Measurements from ENCODE around the gene PAN2.
"Not testable (repeated sequence)": the region's sequence is repeated elsewhere in the genome, so short reads cannot be mapped to it uniquely, and the experiment has no call there.

PAN2 gene

DNA sequence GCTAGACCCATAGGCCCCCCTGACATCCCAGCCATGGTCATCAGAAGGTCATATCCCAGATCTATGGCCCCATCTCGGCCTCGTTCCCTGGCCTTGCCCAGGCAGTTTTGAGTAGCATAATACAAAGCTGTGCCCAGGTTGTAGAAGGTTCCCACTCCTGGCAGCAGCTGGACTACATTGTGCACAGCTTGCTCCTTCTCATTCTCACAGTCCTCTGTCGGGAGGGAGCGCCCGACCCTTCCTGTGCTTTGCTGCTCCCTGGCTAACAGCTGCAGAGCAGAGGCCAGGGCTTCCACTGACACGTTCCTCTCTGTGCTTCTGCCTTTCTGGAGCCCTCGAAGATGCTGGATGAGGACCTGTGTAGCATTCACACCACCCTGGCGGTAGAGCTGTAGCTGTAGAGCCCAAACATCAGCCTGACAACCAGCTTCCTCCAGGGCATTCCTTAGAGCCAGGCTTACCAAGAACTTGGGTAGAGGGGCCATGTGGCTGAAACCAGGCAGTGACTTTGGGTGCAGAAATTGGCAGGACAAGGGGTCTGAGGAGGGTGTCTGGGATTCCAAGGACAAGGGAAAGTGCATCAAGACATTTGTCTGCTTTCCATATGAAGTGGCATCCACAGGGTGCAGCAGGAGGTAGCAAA, 27.8 kb upstream of the PAN2 start:
- no peaks in the 10 kb centered on the region for H3K36me3 ChIP-seq (ENCODE audit: control insufficient read depth, insufficient read depth, low read length)
- no peak overlapping the region for H3K27ac ChIP-seq (ENCODE audit: low read length)
- no CpG with 5 or more reads among the region's 8 CpGs for WGBS (ENCODE audit: insufficient coverage, insufficient read length)
- no peaks in the 10 kb centered on the region for H3K27me3 ChIP-seq (ENCODE audit: control insufficient read depth, insufficient read depth, low read length)
- H3K9me3 ChIP-seq (ENCODE audit: control insufficient read depth, insufficient read depth, low read length), result no peaks in the 10 kb centered on the region
- 0 out of 2 replicates have a peak, but pooled peaks cover 1% of the 10 kb centered on the region for H3K4me1 ChIP-seq (ENCODE audit: control insufficient read depth, insufficient read depth, low read length)
- no peak for DNase-seq (ENCODE audit: low read depth, low spot score)
- H3K4me3 ChIP-seq (ENCODE audit: low read length), result no peak overlapping the region

DNA sequence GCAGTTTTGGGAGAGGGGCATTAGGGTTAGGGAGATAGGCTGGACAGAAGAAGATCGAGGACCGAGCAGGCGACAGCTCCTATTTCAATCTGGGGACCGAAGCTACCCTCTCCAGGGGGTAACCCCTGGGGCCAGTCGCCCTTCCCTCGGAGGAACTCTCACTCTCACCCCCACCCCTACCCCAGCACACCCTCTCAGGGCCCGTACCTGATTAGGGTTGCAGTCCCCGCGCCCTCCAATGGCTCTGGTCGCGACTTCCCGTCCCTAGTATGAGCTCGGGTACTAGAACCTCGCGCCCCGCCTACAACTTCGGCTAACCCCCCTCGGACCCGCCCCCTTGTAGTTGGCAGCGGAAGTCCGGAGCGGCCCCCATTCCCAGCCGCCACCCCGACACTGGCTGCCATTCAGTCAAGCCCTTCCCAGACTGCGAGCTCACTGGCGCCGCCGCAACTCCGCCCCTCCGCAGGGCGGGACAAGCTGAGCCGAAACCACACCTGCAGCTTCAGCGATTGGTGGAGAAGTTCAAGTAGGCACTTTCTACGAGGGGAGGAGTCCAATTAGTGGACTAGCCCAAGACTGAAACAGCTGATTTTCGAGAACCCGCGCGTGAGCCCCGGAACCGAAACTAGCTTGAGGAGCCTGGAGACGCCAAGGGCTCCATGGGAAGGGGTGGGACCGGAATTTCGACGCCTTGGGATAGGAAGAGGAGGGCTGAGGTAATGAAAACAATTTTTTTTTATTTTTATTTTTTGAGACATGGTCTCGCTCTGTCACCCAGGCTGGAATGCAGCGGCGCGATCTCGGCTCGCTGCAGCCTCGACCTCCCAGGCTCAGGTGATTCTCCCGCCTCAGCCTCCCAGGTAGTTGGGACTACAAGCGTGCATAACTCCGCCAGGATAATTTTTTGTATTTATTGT, 26.3 kb upstream of the PAN2 start, which contains the start of gene STAT2:
TSS of gene STAT2 (minus strand) at position 257 of the 917 bp plus-strand sequence. CDS start 3,536 bp downstream, outside the sequence.
- Histone ChIP-seq H3K4me1 (ENCODE audit: control insufficient read depth, insufficient read depth, low read length) (0 out of 2 replicates have a peak, but pooled peaks cover 1% of the 10 kb centered on the region), H3K4me3 (ENCODE audit: low read length) (peak within 1 kb of the TSS; percentile 88), H3K9me3 (ENCODE audit: control insufficient read depth, insufficient read depth, low read length) (no peaks in the 10 kb centered on the region), H3K36me3 (ENCODE audit: control insufficient read depth, insufficient read depth, low read length) (peaks cover 12% of the 10 kb centered on the region; the same call in 1 of the 2 replicates), H3K27me3 (ENCODE audit: control insufficient read depth, insufficient read depth, low read length) (no peaks in the 10 kb centered on the region), H3K27ac (ENCODE audit: low read length) (no peak within 1 kb of the TSS)
- no CpG with 5 or more reads among the region's 54 CpGs for WGBS (ENCODE audit: insufficient coverage, insufficient read length)
- peak; percentile 99 for DNase-seq (ENCODE audit: low read depth, low spot score)

DNA sequence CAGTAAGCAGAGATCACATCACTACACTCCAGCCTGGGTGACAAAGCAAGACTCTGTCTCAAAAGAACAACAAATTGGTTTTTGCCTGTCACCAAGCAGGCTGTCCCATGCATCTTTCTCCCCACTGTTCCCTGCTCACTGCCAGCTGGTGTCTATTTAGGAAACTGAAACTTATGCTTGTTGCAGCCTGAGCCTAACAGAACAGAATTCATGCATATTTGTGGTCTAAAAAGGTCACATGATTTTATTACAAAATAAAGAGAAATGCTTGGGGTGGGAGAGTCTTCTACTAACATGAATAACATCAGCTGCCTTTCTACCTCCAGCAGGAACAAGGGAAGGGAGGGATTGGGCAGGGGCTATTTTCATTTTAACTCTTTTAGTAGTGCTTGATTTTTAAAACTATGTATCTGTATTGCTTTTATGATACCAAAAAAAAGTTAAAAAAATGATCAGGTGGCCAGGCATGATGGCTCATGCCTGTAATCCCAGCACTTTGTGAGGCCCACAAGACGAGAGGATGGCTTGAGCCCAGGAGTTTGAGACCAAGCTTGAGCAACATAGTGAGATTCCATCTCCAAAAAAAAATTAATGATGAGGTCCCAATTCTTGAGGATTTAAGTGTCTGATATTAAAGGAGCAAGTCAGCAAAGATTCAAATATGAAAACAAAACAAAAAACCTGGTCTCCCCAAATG, 25.2 kb upstream of the PAN2 start:
- no peaks in the 10 kb centered on the region for H3K9me3 ChIP-seq (ENCODE audit: control insufficient read depth, insufficient read depth, low read length)
- H3K4me3 ChIP-seq (ENCODE audit: low read length), result peak overlapping the region; percentile 88; the same call in 1 of the 2 replicates
- DNase-seq (ENCODE audit: low read depth, low spot score), result no peak
- H3K27me3 ChIP-seq (ENCODE audit: control insufficient read depth, insufficient read depth, low read length), result no peaks in the 10 kb centered on the region
- H3K27ac ChIP-seq (ENCODE audit: low read length), result no peak overlapping the region
- WGBS (ENCODE audit: insufficient coverage, insufficient read length), result no CpG with 5 or more reads among the region's 1 CpG
- H3K4me1 ChIP-seq (ENCODE audit: control insufficient read depth, insufficient read depth, low read length), result 0 out of 2 replicates have a peak, but pooled peaks cover 1% of the 10 kb centered on the region
- H3K36me3 ChIP-seq (ENCODE audit: control insufficient read depth, insufficient read depth, low read length), result peaks cover 21% of the 10 kb centered on the region; the same call in 1 of the 2 replicates

DNA sequence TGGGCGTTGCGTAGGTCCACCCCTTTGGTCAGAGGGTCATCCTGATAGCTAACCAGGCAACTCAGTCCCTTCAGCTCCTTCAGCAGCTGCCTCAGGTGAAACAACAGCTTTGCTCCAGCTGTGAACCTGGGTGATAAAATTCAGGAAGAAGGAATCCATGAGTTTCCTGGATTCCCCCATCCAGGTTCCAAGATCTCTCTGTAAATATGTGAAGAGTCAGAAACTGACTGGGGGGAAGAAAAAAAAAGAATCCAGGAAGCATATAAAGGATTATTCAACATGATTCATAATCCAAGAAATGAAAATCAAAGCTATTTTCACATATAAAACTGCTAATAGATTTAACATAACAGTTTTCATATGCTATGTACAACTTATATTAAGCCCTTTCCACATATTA, 17.5 kb upstream of the PAN2 start:
- no peak overlapping the region for H3K4me3 ChIP-seq (ENCODE audit: low read length)
- H3K4me1 ChIP-seq (ENCODE audit: control insufficient read depth, insufficient read depth, low read length), result no peaks in the 10 kb centered on the region
- H3K9me3 ChIP-seq (ENCODE audit: control insufficient read depth, insufficient read depth, low read length), result no peaks in the 10 kb centered on the region
- H3K36me3 ChIP-seq (ENCODE audit: control insufficient read depth, insufficient read depth, low read length), result peaks cover 39% of the 10 kb centered on the region
- no peaks in the 10 kb centered on the region for H3K27me3 ChIP-seq (ENCODE audit: control insufficient read depth, insufficient read depth, low read length)
- H3K27ac ChIP-seq (ENCODE audit: low read length), result no peak overlapping the region
- WGBS (ENCODE audit: insufficient coverage, insufficient read length), result no CpG with 5 or more reads among the region's 2 CpGs
- DNase-seq (ENCODE audit: low read depth, low spot score), result no peak

DNA sequence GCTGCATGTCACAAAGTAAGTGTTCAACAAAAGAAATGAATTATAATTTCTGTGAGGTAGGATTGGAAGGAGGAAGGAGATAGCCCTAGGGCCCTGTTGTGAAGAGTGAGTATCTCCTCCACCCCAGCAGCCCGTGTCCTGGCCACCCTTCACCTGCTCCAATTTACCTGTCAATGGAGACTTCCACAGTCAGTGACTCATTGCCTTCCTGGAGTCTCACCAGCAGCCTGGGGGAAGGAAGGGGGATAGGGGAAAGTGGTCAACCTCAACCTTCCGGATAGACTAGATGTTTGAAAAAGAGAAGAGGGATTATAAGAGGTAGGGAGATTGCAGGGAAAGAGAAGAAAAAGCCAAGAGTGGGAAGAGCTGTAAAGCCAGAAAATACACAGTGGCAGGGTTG, 16.9 kb upstream of the PAN2 start:
- no peak overlapping the region for H3K27ac ChIP-seq (ENCODE audit: low read length)
- WGBS (ENCODE audit: insufficient coverage, insufficient read length), result no CpG with 5 or more reads among the region's 2 CpGs
- no peak overlapping the region for H3K4me3 ChIP-seq (ENCODE audit: low read length)
- H3K36me3 ChIP-seq (ENCODE audit: control insufficient read depth, insufficient read depth, low read length), result peaks cover 32% of the 10 kb centered on the region
- DNase-seq (ENCODE audit: low read depth, low spot score), result no peak
- no peaks in the 10 kb centered on the region for H3K9me3 ChIP-seq (ENCODE audit: control insufficient read depth, insufficient read depth, low read length)
- no peaks in the 10 kb centered on the region for H3K4me1 ChIP-seq (ENCODE audit: control insufficient read depth, insufficient read depth, low read length)
- no peaks in the 10 kb centered on the region for H3K27me3 ChIP-seq (ENCODE audit: control insufficient read depth, insufficient read depth, low read length)

DNA sequence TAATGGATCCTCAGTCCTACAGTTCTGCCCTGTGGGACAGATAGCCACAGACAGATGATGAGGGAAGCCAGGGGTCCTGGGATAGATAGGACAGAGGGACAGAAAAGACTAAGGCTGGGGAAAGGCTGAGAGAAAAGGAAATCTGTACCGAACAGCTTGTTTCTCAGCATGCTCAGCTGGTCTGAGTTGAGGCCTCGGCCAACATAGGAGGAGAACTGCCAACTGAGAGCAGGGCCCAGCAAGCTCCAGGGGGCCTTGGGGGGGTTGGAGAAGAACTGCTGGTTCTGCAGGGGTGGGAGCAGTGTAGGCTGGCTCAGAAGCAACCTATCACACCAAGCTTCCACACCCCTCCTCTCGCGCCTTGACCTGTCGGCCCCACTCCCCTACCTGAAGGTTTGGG, 15.0 kb upstream of the PAN2 start:
- no peak for DNase-seq (ENCODE audit: low read depth, low spot score)
- Histone ChIP-seq H3K27ac (ENCODE audit: low read length) (no peak overlapping the region), H3K4me1 (ENCODE audit: control insufficient read depth, insufficient read depth, low read length) (no peaks in the 10 kb centered on the region), H3K27me3 (ENCODE audit: control insufficient read depth, insufficient read depth, low read length) (no peaks in the 10 kb centered on the region), H3K36me3 (ENCODE audit: control insufficient read depth, insufficient read depth, low read length) (peaks cover 19% of the 10 kb centered on the region), H3K4me3 (ENCODE audit: low read length) (no peak overlapping the region), H3K9me3 (ENCODE audit: control insufficient read depth, insufficient read depth, low read length) (no peaks in the 10 kb centered on the region)
- WGBS (ENCODE audit: insufficient coverage, insufficient read length), result no CpG with 5 or more reads among the region's 5 CpGs

DNA sequence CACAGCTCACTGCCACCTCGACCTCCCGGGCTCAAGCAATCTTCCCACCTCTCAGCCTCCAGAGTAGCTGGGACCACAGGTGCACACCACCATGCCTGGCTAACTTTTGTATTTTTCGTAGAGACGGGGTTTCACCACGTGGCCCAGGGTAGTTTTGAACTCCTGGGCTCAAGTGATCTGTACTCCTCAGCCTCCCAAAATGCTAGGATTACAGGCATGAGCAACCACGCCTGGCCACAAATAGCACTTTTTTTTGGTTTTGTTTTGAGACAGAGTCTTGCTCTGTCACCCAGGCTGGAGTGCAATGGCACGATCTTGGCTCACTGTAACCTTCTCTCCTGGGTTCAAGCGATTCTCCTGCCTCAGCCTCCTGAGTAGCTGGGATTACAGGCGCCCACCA, 13.5 kb upstream of the PAN2 start:
- not testable (repeated sequence) for DNase-seq (ENCODE audit: low read depth, low spot score); H3K27ac ChIP-seq (ENCODE audit: low read length); H3K4me3 ChIP-seq (ENCODE audit: low read length); H3K27me3 ChIP-seq (ENCODE audit: control insufficient read depth, insufficient read depth, low read length); H3K4me1 ChIP-seq (ENCODE audit: control insufficient read depth, insufficient read depth, low read length); H3K9me3 ChIP-seq (ENCODE audit: control insufficient read depth, insufficient read depth, low read length)
- H3K36me3 ChIP-seq (ENCODE audit: control insufficient read depth, insufficient read depth, low read length), result peaks cover 28% of the 10 kb centered on the region
- WGBS (ENCODE audit: insufficient coverage, insufficient read length), result no CpG with 5 or more reads among the region's 9 CpGs

DNA sequence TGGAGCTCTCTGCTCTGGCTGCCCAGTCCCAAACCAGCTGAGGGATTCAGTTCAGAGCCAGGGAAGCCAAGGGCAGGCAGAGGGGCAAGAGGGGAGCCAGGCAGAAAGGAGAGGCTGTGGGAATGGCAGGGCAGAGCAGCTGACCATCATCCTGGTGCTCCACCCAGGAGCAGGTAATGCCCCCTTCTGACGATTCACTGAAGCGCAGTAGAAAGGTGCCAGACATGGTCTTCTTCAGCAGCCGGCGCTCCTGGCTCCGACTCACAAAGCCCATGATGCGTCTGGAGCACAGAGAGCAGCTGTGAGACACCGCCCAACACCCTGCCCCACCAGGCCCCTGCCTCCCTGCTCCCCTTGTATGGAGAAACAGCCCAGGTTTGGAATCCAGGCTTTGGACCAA, 12.9 kb upstream of the PAN2 start:
- H3K4me3 ChIP-seq (ENCODE audit: low read length), result no peak overlapping the region
- DNase-seq (ENCODE audit: low read depth, low spot score), result no peak
- no peaks in the 10 kb centered on the region for H3K27me3 ChIP-seq (ENCODE audit: control insufficient read depth, insufficient read depth, low read length)
- H3K27ac ChIP-seq (ENCODE audit: low read length), result no peak overlapping the region
- WGBS (ENCODE audit: insufficient coverage, insufficient read length), result no CpG with 5 or more reads among the region's 7 CpGs
- peaks cover 28% of the 10 kb centered on the region for H3K36me3 ChIP-seq (ENCODE audit: control insufficient read depth, insufficient read depth, low read length)
- H3K4me1 ChIP-seq (ENCODE audit: control insufficient read depth, insufficient read depth, low read length), result no peaks in the 10 kb centered on the region
- no peaks in the 10 kb centered on the region for H3K9me3 ChIP-seq (ENCODE audit: control insufficient read depth, insufficient read depth, low read length)

DNA sequence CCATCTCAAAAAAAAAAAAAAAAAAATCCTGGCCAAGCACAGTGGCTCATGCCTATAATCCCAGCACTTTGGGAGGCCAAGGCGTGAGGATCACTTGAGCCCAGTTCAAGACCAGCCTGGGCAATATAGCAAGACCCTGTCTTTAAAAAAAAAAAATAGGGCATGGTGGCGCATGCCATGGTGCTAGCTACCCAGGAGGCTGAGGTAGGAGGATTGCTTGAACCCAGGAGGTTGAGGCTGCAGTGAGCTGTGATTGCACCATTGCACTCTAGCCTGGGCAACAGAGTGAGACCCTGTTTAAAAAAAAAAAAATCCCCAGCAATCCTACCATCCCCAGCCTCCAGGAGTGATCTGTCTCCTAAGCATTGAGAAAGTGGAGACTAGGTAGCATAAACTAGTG, 8.5 kb upstream of the PAN2 start:
- not testable (repeated sequence) for H3K36me3 ChIP-seq (ENCODE audit: control insufficient read depth, insufficient read depth, low read length); H3K4me1 ChIP-seq (ENCODE audit: control insufficient read depth, insufficient read depth, low read length); DNase-seq (ENCODE audit: low read depth, low spot score); H3K27ac ChIP-seq (ENCODE audit: low read length); H3K27me3 ChIP-seq (ENCODE audit: control insufficient read depth, insufficient read depth, low read length); H3K9me3 ChIP-seq (ENCODE audit: control insufficient read depth, insufficient read depth, low read length); H3K4me3 ChIP-seq (ENCODE audit: low read length)
- no CpG with 5 or more reads among the region's 2 CpGs for WGBS (ENCODE audit: insufficient coverage, insufficient read length)

DNA sequence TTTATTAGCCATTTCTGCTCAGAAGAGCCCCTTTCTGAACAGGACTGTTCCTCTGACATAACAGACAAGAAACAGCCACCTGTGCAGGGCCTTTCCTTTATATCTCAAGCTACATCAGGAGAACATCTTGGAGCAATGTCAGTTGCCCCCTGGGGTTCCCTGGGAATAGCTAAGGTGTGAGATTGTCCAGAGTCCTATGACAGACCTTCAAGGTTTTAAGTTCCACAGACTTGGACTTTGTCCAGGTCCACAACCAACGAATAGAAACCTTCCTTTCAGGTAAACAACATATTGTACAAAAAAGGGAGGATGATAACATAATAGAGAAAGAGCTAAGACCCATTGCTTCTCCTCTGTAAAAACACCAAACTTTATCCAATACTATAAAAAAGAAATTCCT, 7.8 kb upstream of the PAN2 start:
- no CpG with 5 or more reads among the region's 1 CpG for WGBS (ENCODE audit: insufficient coverage, insufficient read length)
- no peak overlapping the region for H3K27ac ChIP-seq (ENCODE audit: low read length)

More for the DNA sequence above, 7.8 kb upstream of the PAN2 start:
- H3K27me3 ChIP-seq (ENCODE audit: control insufficient read depth, insufficient read depth, low read length), result no peaks in the 10 kb centered on the region
- no peak overlapping the region for H3K4me3 ChIP-seq (ENCODE audit: low read length)
- peaks cover 6% of the 10 kb centered on the region for H3K4me1 ChIP-seq (ENCODE audit: control insufficient read depth, insufficient read depth, low read length)
- DNase-seq (ENCODE audit: low read depth, low spot score), result no peak
- H3K36me3 ChIP-seq (ENCODE audit: control insufficient read depth, insufficient read depth, low read length), result peaks cover 10% of the 10 kb centered on the region; the same call in 1 of the 2 replicates
- H3K9me3 ChIP-seq (ENCODE audit: control insufficient read depth, insufficient read depth, low read length), result no peaks in the 10 kb centered on the region

Measured in iPS DF 6.9 (cell line).